K562 (cell line): Measurements from ENCODE around the gene TMEM131. TPM values are rescaled to one million over a fixed set of nuclear protein-coding genes. Genes with fewer than 3 reads are reported as not detected.

Experiments
- HSF4 ChIP-seq: fragments of 250-450 bp; sonication (Bioruptor Pico); IDR thresholded peaks from 2 replicates; pipeline ENCODE4 v2.1.2; 2022; ENCODE audit warnings: mild to moderate bottlenecking, moderate library complexity, borderline replicate concordance
- KDM2B ChIP-seq: fragments of 250-450 bp; sonication (Bioruptor Pico); IDR thresholded peaks from 2 replicates; pipeline ENCODE4 v1.8.0; 2021; ENCODE audit warnings: mild to moderate bottlenecking, moderate library complexity
- MGA ChIP-seq: fragments of 450-650 bp; IDR thresholded peaks from 2 replicates; pipeline ENCODE4 v1.6.1; 2016; ENCODE audit warnings: mild to moderate bottlenecking, moderate library complexity
- MYNN ChIP-seq, 2 experiments: sonication (generic); formaldehyde crosslinking in 1 of 2; IDR thresholded peaks; 2 replicates each; pipeline versions ENCODE4 v1.5.0 to v1.6.1; 2016 to 2020; ENCODE audit warnings: antibody characterized with exemption in 1 of 2, missing genetic modification reagents in 1 of 2
- POLR2H ChIP-seq: IDR thresholded peaks from 2 replicates; pipeline ENCODE4 v1.6.1; 2016; ENCODE audit warnings: missing genetic modification characterization, low read depth, mild to moderate bottlenecking, control low read depth, missing compliant biosample characterization, moderate library complexity
- RNF219 ChIP-seq: fragments of 250-450 bp; sonication (Bioruptor Pico); IDR thresholded peaks from 2 replicates; pipeline ENCODE4 v1.5.0; 2022; ENCODE audit warnings: mild to moderate bottlenecking
- SLC30A9 ChIP-seq: fragments of 250-450 bp; sonication (Bioruptor Pico); IDR thresholded peaks from 2 replicates; pipeline ENCODE4 v1.8.0; 2022; ENCODE audit warnings: mild to moderate bottlenecking, moderate library complexity
- SP1 ChIP-seq: sonication (generic); formaldehyde crosslinking; IDR thresholded peaks from 2 replicates; pipeline ENCODE4 v1.8.1; 2022; ENCODE audit warnings: mild to moderate bottlenecking, missing genetic modification reagents
- polyA plus RNA-seq, 8 experiments: library from polyadenylated mRNA; depleted of rRNA in 4 of 8; stranded (reverse) in 5 of 8; unstranded in 3 of 8; fragments of >200 nt; fragmentation: Nextera tagmentation in 2 of 8; fragmentation: Illumina TruSeq in 1 of 8; extraction: Ambion mirVana in 2 of 8; extraction: Trizol in 1 of 8; gene quantifications; 2 replicates each; pipeline versions ENCODE4 v1.2.1 to v1.2.3, GENCODE V29; 2011 to 2014; ENCODE audit warnings: inconsistent platforms in 1 of 8, missing spikeins in 1 of 8
- total RNA-seq, 7 experiments: library from RNA; depleted of rRNA in 6 of 7; stranded (reverse); fragments of >200 nt in 6 of 7; fragmentation: Illumina TruSeq in 2 of 7; extraction: Trizol in 2 of 7; gene quantifications; 2 replicates each; pipeline versions ENCODE4 v1.2.1 to v1.2.3, GENCODE V29; 2011 to 2021; ENCODE audit warnings: low replicate concordance in 1 of 7

TMEM131 gene
- total and polyA plus RNA-seq, 9 of the 15 experiments (the other 6 are each of a cell fraction or from before 2014, with no cell fraction given) = 2.5 to 21.1 (median 12.4) TPM

GRCh38 chr2:97763176-97763845, 232.4 kb downstream of the TMEM131 start (continued):
- no peak for TF ChIP-seq MGA
- no peak for TF ChIP-seq SP1
- no peak for TF ChIP-seq SLC30A9
- no peak for TF ChIP-seq HSF4 (CRISPR knock-in tag)
- TF ChIP-seq MYNN (IDR thresholded peaks at IDR 0.05) = no peak
- no peak for TF ChIP-seq MYNN (CRISPR knock-in tag; IDR thresholded peaks at IDR 0.05)
- TF ChIP-seq KDM2B (CRISPR knock-in tag) = no peak
- TF ChIP-seq POLR2H = no peak
- TF ChIP-seq RNF219 (CRISPR knock-in tag) = no peak
